Lower leg skin (tissue), 3 donors: ENCODE data around the gene CS.
"Not testable (repeated sequence)": the region's sequence is repeated elsewhere in the genome, so short reads cannot be mapped to it uniquely, and the experiment has no call there.

Experiments
- CTCF ChIP-seq, 3 donors: fragments of 450-650 bp; IDR thresholded peaks; one replicate each; pipeline ENCODE4 v1.5.1; 2016; ENCODE audit warnings: antibody characterized with exemption in 3 of 3, mild to moderate bottlenecking in 3 of 3, moderate library complexity in 2 of 3
- POLR2A ChIP-seq, 2 donors: fragments of 450-650 bp; IDR thresholded peaks; one replicate each; pipeline ENCODE4 v1.6.1; 2016 to 2017; ENCODE audit warnings: antibody characterized with exemption in 2 of 2, mild to moderate bottlenecking in 1 of 2, moderate library complexity in 1 of 2

- not testable (repeated sequence) for TF ChIP-seq CTCF, POLR2A (IDR thresholded peaks at IDR 0.05)
Observed at GRCh38 chr12:56321610-56322009, 21.5 kb upstream of the CS start.
